CMK (cell line): ENCODE data around the gene SORBS2.
"Not testable (repeated sequence)": the region's sequence is repeated elsewhere in the genome, so short reads cannot be mapped to it uniquely, and the experiment has no call there.

Source experiments
- DNase-seq: peaks from one replicate; pipeline ENCODE4 v3.0.0-alpha.2; 2010; ENCODE audit warnings: low read depth

SORBS2 gene, protein sequence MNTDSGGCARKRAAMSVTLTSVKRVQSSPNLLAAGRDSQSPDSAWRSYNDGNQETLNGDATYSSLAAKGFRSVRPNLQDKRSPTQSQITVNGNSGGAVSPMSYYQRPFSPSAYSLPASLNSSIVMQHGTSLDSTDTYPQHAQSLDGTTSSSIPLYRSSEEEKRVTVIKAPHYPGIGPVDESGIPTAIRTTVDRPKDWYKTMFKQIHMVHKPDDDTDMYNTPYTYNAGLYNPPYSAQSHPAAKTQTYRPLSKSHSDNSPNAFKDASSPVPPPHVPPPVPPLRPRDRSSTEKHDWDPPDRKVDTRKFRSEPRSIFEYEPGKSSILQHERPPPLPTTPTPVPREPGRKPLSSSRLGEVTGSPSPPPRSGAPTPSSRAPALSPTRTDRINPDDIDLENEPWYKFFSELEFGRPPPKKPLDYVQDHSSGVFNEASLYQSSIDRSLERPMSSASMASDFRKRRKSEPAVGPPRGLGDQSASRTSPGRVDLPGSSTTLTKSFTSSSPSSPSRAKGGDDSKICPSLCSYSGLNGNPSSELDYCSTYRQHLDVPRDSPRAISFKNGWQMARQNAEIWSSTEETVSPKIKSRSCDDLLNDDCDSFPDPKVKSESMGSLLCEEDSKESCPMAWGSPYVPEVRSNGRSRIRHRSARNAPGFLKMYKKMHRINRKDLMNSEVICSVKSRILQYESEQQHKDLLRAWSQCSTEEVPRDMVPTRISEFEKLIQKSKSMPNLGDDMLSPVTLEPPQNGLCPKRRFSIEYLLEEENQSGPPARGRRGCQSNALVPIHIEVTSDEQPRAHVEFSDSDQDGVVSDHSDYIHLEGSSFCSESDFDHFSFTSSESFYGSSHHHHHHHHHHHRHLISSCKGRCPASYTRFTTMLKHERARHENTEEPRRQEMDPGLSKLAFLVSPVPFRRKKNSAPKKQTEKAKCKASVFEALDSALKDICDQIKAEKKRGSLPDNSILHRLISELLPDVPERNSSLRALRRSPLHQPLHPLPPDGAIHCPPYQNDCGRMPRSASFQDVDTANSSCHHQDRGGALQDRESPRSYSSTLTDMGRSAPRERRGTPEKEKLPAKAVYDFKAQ (N-terminal part only)

DNA sequence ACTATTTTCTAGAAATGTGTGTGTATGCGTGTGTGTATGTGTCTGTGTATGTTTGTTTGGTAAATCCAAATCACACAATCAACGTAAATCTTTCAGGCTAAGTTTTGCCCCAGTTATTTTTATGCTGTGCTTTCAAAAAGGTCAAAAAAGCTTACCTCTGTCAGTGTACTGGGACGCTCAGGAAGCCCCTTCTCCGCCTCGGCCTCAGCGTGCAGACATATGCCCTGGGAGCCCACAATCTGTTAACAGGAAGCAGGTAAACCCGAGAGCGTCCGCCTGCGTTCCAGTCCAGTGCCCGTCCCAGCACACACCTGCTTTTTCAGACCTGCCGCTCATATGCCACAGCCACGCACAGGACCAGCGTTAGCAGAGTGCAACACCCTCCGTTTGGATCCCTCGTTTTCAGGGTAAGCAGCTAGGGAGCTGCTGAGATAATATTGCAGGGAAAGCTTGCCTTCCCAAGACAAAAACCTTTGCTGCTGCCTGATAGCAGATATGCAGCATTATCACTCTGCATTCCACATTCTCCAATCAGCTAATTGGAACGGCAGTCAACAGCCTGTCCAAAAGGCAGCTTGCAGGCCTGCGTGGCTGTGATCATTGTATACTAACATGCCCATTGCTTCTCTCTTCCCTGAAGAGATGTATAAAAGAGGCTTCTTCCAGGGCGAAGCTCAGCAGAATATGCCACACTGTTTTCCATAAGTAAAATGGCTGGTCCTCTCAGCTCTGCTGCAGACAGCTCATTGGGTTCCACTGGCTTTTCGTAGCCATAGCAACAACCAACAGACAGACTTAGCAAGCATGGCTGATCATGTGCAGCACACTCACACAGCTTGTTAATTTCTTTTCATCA lies at the start of gene SORBS2:
SORBS2 (minus strand) TSS at position 686 of the 856 bp plus-strand sequence. CDS start 121,623 bp downstream, outside the sequence.
- no peak for DNase-seq

DNA sequence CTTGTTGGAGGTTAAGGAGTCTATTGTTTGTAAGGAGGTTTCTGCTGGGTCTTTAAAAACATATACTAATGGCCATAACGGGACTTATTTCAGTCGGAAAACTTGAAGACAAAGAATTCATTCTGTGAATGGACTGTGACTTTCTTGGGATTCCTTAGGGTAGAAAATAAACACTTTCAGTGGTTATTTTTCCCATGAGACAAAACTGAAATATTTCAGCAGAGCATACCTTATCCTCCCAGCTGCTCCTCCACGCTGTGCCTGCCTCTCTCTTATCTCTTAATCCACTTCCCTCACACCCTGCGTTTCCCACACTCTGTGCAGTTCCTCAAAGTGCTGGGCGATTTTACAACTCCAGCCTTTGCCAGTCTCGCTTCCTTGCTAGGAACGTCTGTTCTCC lies 47.1 kb upstream of the SORBS2 start:
- peak; percentile 9 for DNase-seq

DNA sequence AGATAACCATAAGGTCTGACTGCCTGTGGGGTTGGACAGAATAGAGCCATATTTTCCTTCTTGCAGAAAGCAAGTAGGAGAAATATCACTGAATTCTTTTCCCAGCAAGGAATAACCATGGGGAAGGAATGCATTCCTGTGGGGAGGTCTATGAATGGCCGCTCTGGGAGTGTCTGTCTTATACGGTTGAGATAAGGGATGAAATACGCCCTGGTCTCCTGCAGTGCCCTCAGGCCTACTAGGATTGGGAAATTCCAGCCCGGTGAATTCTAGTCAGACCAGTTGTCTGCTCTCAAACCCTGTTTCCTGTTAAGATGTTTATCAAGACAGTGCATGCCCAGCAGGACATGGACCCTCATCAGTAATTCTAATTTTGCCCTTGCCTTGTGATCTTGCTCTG lies 45.6 kb upstream of the SORBS2 start:
- not testable (repeated sequence) for DNase-seq

DNA sequence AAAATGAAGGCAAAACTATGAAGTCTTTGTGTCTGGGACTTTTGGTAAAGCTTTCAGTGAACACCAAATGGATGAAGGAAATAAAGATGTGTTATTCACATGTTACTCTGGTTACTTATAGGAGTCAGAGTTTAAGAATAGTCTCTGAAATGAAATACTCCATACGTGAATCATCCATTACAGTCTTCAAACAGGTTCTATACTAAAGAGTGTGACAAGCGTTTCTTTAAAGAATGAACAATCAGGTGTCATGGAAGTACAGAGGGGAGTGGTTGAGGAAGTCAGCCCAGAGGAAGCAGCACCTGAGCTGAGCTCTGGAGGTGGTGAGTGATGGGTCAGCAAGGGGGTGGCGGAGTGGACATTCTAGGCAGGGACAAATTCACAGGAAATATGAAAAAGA lies 41.8 kb upstream of the SORBS2 start:
- no peak for DNase-seq

DNA sequence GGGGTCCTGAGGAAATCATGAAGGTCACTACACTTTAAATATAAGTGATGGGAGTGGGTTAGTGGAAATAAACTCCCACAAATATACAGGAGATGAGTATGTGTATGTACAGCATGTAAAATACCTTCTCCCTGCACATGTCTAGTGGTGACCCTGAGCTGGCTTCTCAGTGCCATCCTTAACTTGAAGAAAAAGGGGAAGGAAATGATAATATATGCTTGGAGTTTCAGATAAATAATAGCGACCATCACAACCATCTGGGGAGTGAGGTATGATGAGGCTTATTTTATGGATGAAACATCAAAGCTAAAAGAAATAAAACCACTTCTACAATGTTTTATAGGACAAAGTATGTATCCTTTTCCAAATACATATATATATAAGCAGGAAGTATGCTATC lies 41.0 kb upstream of the SORBS2 start:
- DNase-seq: no peak

DNA sequence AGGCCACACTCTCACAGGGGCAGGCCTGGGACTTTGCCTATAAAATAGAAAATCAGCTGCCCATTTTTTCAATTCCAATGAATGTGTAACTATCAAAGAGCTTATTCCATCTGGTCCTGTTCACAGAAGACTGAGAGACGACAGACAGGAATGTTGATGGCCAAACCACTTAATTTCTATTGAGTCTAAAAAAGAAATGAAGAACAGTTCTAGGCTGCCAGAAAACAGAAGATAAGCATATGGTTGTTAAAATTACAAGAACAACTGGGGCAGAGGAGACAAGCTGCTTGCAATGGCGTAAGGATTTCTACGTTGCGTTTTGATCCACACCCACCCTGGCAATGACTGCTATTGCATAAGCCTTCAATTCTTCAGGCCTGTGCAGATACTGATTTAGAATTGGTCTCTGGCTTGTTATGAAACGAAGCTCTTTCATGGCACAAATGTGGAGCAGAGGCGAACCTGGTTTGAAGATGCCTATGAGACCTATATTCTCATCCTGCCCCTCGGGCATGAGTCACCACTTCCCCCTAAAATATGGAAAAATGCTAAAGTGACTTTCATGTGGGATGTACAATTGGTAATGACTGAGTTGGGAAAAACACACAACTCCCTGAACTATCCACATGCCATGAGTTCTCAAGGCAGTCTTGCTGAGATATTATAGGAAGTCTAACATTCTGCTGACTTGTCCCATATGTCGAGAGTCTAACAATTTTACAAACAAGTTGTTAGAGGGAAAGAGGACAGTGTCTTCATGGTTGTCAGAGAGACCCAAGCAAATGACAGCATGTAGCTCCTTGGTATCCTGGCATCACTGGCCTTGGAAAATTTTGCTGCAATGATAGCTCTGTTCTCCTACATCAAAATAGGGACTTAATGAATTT lies 37.9 kb upstream of the SORBS2 start:
- DNase-seq: no peak

DNA sequence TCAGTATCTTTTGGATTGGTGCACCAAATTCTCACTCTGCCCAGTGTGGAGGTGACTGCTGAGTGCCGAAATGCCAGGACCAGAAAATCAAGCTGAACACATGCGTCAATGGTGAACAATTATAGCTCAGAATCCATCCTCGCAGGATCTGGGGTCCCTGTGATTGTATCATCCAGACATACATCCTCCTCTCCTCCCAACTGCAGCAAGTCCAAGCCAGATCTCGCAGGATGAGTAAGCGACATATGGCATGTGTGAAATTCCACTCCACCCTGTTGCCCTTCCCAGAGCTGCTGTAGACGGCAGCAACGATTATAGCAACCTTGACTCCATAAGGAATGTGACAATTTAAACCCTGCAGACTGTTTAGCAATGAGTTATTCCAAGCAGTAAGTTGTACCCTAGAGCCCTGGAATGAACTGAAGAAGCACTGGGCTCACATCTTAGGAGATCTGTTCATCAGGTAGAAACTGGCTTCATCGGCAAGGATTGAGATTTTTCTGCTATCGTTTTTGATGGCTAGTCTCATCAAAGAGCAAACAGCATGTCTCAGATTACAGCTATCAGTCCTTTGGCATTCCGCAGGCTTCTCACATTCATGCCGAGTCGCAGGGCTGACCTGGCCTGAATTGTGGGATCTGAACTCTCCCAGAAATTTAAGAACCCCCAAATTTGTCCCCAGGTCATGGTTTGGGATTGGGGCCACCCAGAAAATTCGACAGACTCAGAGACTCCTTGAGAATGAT lies 35.5 kb upstream of the SORBS2 start:
- no peak for DNase-seq

DNA sequence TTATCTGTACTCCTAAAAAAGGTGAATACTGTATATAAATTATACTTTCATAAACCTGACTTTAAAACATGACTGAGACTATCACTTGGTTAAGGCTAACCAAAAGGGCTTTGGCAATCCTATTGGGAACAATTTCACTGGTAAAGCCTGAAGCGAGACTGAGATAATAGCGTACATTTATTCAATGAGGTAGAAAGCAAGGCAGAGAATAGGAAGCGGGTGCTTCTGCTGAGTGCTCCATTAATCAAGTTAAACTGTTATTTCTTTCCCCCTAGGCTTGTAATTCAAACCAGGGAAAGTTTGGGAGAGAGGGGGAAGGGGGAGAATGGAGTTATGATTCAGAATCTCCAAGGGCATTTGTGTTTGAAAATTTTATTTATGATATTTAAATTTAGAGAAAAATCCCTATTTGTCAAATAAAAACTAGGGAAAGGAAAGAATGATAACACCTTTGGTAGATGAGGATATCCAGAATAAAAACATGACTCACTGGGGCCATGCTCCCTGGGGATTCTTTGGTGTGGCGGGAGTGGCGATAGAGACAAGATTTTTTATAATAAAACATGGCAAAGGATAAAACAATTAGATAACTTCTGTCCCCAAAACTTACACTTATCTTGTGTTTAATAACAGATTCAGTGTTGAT lies 34.6 kb upstream of the SORBS2 start:
- DNase-seq: no peak

DNA sequence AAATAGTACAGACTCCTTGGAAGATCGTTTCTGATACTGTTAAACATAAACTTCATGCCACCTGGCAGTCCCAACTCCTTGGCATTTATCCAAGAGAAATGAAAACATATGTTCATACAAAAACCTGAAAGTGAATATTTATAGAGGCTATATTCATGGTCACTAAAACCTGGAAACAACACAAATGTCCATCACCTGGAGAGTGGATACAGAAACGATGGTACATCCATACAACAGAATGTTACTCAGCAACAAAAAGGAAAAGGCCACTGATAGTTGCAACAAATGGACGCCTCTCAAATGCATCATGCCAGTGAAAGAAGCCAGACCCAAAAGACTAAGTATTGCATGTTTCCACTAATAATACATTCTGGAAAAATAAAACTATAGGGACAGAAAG lies 34.0 kb upstream of the SORBS2 start:
- DNase-seq: no peak

DNA sequence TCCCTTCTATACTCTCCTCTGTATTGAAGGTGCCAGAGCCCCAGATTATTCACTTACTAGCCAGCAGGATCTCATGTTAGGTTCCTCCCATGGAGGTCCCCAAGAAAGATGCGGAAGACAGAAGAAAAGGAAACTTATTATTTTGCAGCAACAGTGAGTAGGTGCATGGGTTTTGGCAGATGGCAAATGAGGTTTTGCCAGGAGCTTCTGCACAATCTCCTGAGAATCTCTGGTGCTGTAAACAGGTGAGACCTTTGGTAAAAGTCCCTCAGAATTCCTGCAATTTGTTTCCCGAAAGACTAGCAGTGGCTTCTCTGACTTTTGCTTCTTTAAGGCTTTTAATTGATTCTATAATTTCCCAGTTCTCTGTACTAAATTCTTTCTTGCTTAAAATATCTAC lies 29.5 kb upstream of the SORBS2 start:
- no peak for DNase-seq

DNA sequence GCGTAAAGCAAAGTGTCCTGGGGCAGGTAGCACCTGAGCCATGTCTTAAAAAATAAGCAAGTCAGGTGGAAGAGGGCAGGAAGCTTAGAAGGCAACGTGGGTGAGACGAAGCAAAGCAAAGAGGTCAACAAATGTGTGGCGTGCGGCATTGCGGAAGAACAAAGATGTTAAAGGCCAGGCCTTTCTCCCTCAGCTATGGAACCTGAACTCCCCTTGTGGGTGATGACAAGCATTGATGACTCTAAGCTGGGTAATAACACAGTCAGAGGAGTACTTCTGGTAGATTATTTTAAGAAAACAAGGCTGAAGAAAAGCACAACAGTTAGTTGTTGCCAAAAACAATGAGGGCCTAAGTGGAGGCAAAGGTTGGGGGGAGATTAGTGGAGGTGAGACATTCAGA lies 29.0 kb upstream of the SORBS2 start:
- no peak for DNase-seq

DNA sequence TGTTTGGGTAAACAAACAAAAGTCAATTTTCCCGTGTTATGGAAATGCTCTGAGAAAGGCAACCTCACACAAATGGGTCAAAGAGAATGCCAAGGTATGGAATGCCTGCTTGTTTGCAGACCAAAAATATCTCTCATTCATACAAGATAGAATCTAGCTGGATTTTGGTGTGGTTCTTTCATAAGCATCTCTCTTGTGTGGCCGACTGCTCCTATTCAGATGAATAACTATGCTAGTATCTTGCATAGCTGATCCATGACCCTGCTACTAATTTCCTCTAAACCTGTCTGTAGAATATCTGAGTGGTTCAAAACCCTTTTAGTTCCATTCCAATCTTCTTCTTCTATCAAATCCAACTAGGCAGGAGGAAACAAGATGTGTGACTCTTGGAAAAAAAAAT lies 28.2 kb upstream of the SORBS2 start:
- no peak for DNase-seq

DNA sequence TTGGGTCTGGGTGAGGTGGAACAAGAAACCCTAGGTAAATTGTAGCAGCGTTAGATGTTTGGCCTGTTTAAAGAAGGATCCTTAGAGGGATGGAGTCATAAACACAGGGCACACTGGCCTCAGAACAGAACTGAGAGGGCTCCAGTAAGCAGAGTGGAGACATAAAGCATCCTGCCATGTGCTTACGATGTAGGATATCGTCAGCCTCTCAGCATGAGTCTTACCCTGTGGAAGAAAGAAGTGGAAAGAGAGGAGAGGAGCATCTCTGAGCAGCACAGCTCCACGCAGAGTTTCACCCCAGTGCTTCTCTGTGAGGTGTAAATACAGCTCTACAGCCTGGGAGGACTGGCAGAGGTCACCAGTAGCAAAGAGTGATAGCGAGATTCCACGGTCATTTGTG lies 27.8 kb upstream of the SORBS2 start:
- DNase-seq: no peak

DNA sequence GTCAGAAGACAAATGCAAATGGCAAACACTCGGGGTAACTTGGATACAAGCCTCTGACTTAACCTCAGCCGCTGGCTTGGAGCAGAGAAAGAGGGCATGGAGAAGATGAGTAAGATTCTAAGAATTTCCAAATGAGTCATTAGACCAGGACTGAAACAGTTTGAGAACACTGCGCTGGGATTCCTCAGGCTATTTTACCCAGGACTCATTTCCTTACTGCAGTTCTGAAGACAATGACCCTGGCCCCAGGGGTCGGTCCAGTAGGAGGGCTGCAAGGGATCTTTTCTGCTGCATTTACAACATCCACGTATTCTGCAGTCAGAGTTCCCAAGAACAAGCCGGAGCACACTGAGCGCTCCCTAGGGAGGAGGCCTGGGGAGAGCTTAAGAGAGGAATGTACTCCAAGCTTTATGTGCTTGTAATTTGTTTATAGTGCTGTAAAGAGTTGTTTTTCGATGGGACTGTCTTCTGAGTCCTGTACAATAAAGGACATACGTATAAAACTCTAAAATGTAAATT lies 27.3 kb upstream of the SORBS2 start:
- DNase-seq: no peak

DNA sequence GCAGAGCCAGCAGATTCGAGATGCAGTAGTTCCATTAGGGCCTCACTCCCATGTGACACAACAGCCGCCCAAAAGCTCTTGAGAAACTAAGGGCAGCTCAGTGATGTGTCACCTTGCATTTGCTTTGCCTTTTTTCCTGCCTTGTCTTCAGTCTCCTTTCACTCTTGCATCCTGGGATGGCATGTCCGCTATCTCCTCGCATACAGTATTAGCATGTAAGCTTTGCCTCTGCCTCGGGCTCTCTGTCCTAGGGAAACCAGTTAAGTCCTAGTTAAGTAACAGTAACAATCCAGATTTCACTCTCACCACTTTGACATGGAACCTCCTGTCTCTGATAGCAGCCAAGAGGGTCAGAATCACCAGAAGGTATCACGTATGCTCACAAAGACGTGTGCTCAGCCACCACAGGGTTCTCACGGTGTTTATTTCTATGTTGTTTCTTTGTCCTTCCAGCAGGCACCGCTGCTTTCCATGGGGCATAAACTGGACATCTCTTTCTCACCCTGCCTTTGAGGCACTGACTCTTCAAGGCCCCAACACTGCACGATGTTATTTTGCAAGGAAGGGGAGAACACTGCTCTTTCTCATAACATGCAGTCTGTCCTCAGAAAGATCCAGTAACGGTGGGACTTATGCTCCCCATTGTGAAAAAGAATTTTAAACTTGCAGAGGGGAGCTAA lies 26.7 kb upstream of the SORBS2 start:
- DNase-seq: no peak

DNA sequence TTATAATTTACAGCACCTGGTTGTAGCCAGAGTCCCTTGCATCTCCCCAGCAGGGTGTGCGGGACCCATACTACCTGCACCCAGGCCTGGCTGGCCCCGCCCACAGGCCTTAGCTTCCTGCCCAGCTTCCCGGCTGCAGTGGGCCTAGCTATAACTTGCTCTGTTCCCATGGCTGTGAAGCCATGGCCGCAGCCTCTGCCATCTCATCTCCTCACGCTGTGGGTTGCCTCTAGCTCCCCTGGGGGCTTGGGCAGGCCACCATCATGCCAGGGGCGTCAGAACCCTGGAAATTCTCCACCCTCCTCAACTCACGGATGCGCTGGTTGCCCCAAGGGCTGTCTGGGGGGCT lies 26.1 kb upstream of the SORBS2 start:
- no peak for DNase-seq

DNA sequence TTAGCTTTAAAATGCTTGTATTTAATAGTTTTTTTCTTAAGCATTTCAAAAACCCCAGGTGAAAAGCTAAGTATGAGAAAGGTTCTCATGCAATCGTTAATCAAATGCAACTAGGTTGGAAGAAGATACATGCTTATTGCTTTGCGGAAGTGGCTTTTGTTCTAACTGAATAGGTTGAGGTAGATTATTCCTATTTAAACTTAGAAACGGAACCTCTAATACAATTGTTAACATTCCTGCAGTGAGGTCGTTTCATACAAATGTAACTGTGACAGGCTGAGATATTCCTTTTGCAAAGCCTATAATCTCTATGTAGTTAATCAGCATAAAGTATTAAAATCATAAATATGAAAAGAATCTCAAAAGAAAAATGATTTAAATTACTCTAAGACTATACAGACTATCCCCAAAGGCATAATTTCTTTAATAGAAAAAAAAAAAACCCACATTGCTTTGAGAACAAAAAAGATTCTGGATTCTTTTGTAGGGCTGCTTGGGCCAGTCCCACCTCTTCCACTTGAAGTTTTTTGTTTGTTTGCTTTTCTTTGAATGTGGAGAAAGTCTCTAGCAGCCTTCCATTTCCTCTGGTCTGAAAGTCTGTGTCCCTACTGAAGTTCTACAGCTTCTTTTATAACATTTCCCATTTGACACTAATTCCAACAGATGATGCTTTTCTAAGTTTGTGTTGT lies 25.6 kb upstream of the SORBS2 start:
- DNase-seq: no peak
